Suppressor macrophage (primary cell): ENCODE results near the gene GTF2I.
A peak's percentile ranks its signal among the peaks of the same experiment; 100 is the strongest.
"Not testable (repeated sequence)": the region's sequence is repeated elsewhere in the genome, so short reads cannot be mapped to it uniquely, and the experiment has no call there.

ENCODE experiments used
- DNase-seq, 4 experiments: peaks; one replicate each; pipeline ENCODE4 v3.0.0-alpha.2; 2020 to 2022

GTF2I gene

GRCh38 chr7:74717889-74718288 lies 60.4 kb downstream of the GTF2I start:
- DNase-seq = no peak

GRCh38 chr7:74718336-74718735 lies 60.8 kb downstream of the GTF2I start:
- DNase-seq = no peak

- no peak for DNase-seq
Measured at GRCh38 chr7:74722153-74722552, 64.6 kb downstream of the GTF2I start.

- DNase-seq = no peak
Measured at GRCh38 chr7:74725840-74726239, 68.3 kb downstream of the GTF2I start.

- no peak for DNase-seq
Measured at GRCh38 chr7:74726309-74727101, 69.0 kb downstream of the GTF2I start.

GRCh38 chr7:74728686-74729085 lies 71.2 kb downstream of the GTF2I start:
- not testable (repeated sequence) for DNase-seq

- DNase-seq = not testable (repeated sequence)
Measured at GRCh38 chr7:74730186-74730585, 72.7 kb downstream of the GTF2I start.

GRCh38 chr7:74739974-74740703 lies 82.6 kb downstream of the GTF2I start:
- not testable (repeated sequence) for DNase-seq

GRCh38 chr7:74743936-74744557 lies 86.5 kb downstream of the GTF2I start:
- DNase-seq = not testable (repeated sequence)

GRCh38 chr7:74753921-74754482 lies 96.5 kb downstream of the GTF2I start:
- DNase-seq = not testable (repeated sequence)

GRCh38 chr7:74756673-74757072 lies 99.2 kb downstream of the GTF2I start:
- not testable (repeated sequence) for DNase-seq

- not testable (repeated sequence) for DNase-seq
Measured at GRCh38 chr7:74758268-74758667, 100.8 kb downstream of the GTF2I start.

GRCh38 chr7:74758982-74759381 lies 101.5 kb downstream of the GTF2I start:
- not testable (repeated sequence) for DNase-seq

GRCh38 chr7:74765205-74765918 lies 107.8 kb downstream of the GTF2I start:
- not testable (repeated sequence) for DNase-seq

- DNase-seq = not testable (repeated sequence)
Measured at GRCh38 chr7:74766509-74766908, 109.0 kb downstream of the GTF2I start.

- DNase-seq = not testable (repeated sequence)
Measured at GRCh38 chr7:74766991-74767390, 109.5 kb downstream of the GTF2I start.

GRCh38 chr7:74770062-74770461 lies 112.5 kb downstream of the GTF2I start:
- DNase-seq = not testable (repeated sequence)

GRCh38 chr7:74772093-74772492 lies 114.6 kb downstream of the GTF2I start:
- DNase-seq = peak in 3 of 4 experiments; percentile 0 to 4 (median 1)

- not testable (repeated sequence) for DNase-seq
Measured at GRCh38 chr7:74773760-74774750, 116.5 kb downstream of the GTF2I start, which contains the start of gene NCF1. Gene NCF1, plus strand, starts transcription at chr7:74774011. Its CDS starts 21 bp downstream, at chr7:74774032.

- not testable (repeated sequence) for DNase-seq
Measured at GRCh38 chr7:74775111-74775510, 117.6 kb downstream of the GTF2I start.

- not testable (repeated sequence) for DNase-seq
Measured at GRCh38 chr7:74779053-74779452, 121.5 kb downstream of the GTF2I start.
